GM12878 (cell line): Measurements from ENCODE around the gene KIF6. TPM values are rescaled to one million over a fixed set of nuclear protein-coding genes. Genes with fewer than 3 reads are reported as not detected.

ENCODE experiments used
- ATAC-seq: fragments of 200-7000 bp; cut with Tn5 transposase; 3 replicates; pipeline ENCODE4 v1.9.1; 2020; ENCODE audit warnings: mild to moderate bottlenecking, moderate library complexity
- BruUV-seq: library from RNA; stranded (reverse); fragments of 400-500 nt; replicated peaks from 2 replicates; lab custom pipeline; 2021; lab: Mats Ljungman, UMichigan
- CTCF ChIA-PET: fragments of 300-600 bp; sonication (Branson Sonifier 250); formaldehyde crosslinking; extraction: SDS; loops from one replicate; lab custom pipeline; 2021; ENCODE audit warnings: inconsistent platforms; lab: Yijun Ruan, JAX
- POLR2A ChIA-PET: fragments of 350-600 bp; formaldehyde crosslinking; extraction: SDS; loops from one replicate; lab custom pipeline; 2021; ENCODE audit warnings: inconsistent platforms; lab: Charles Lee
- RAD21 ChIA-PET: fragments of 300-600 bp; sonication (Branson Sonifier 250); formaldehyde crosslinking; loops from one replicate; lab custom pipeline; 2023; ENCODE audit warnings: antibody characterized with exemption; ENCODE audit not compliant: unreplicated experiment; lab: Charles Lee
- SMC1A ChIA-PET: fragments of 300-600 bp; sonication (Branson Sonifier 250); formaldehyde crosslinking; loops from one replicate; lab custom pipeline; 2023; ENCODE audit not compliant: unreplicated experiment, uncharacterized antibody; lab: Charles Lee
- DNase-seq: peaks from one replicate; pipeline ENCODE4 v3.0.0-alpha.2; 2011; ENCODE audit warnings: low read depth, low spot score
- FAIRE-seq: peaks from 3 replicates; lab custom pipeline; 2011; peaks lifted over from hg19 to GRCh38; lab: Jason Lieb, UNC
- H2AFZ ChIP-seq: 2 replicates; pipeline ENCODE4 v1.6.0; 2011; ENCODE audit warnings: low read depth, low read length, control low read depth; ENCODE audit not compliant: control insufficient read depth
- H3K27ac ChIP-seq: 2 replicates; pipeline ENCODE4 v1.5.1; 2011; ENCODE audit warnings: control low read depth; ENCODE audit not compliant: control insufficient read depth, insufficient read depth
- H3K27me3 ChIP-seq, 2 experiments: replicated peaks in 1 of 2; 2 replicates each; pipeline versions ENCODE4 v1.6.0 to v1.6.1; 2011; ENCODE audit warnings: low read length in 1 of 2; ENCODE audit not compliant: control insufficient read depth in 2 of 2, insufficient read depth in 2 of 2
- H3K36me3 ChIP-seq, 2 experiments: 2 replicates each; pipeline ENCODE4 v1.5.1; 2011; ENCODE audit warnings: low read length in 1 of 2; ENCODE audit not compliant: control insufficient read depth in 2 of 2, insufficient read depth in 2 of 2
- H3K4me1 ChIP-seq: 2 replicates; pipeline ENCODE4 v1.6.1; 2011; ENCODE audit warnings: mild to moderate bottlenecking, low read length, moderate library complexity, mixed read lengths; ENCODE audit not compliant: control insufficient read depth, insufficient read depth
- H3K4me2 ChIP-seq: 2 replicates; pipeline ENCODE4 v1.6.0; 2011; ENCODE audit warnings: control low read depth; ENCODE audit not compliant: control insufficient read depth, insufficient read depth
- H3K4me3 ChIP-seq: fragments of 200-600 bp; sonication (generic); 2 replicates; pipeline ENCODE4 v1.5.1; 2016
- H3K79me2 ChIP-seq: 2 replicates; pipeline ENCODE4 v1.6.0; 2011; ENCODE audit warnings: low read length; ENCODE audit not compliant: control insufficient read depth, insufficient read depth
- H3K9ac ChIP-seq: 2 replicates; pipeline ENCODE4 v1.8.0; 2011; ENCODE audit warnings: low read length, control low read depth, mixed read lengths; ENCODE audit not compliant: control insufficient read depth, insufficient read depth
- H3K9me3 ChIP-seq: replicated peaks from 3 replicates; pipeline ENCODE4 v1.5.1; 2011; ENCODE audit warnings: mild to moderate bottlenecking, low read length; ENCODE audit not compliant: control insufficient read depth, insufficient read depth
- H4K20me1 ChIP-seq: 2 replicates; pipeline ENCODE4 v1.6.0; 2011; ENCODE audit not compliant: control insufficient read depth, insufficient read depth
- BMI1 ChIP-seq: fragments of 450-650 bp; IDR thresholded peaks from 2 replicates; pipeline ENCODE4 v1.6.1; 2016; ENCODE audit warnings: mild to moderate bottlenecking, moderate library complexity, borderline replicate concordance
- BRCA1 ChIP-seq: IDR thresholded peaks from 2 replicates; pipeline ENCODE4 v1.6.1; 2011; ENCODE audit warnings: low read depth, low read length, improper control_type of control experiment
- EED ChIP-seq: sonication (generic); IDR thresholded peaks from 2 replicates; pipeline ENCODE4 v1.6.1; 2016; ENCODE audit warnings: antibody characterized with exemption, low read depth
- HCFC1 ChIP-seq: fragments of 150-350 bp; IDR thresholded peaks from 2 replicates; pipeline ENCODE4 v1.6.1; 2014; ENCODE audit warnings: low read length
- IRF4 ChIP-seq: IDR thresholded peaks from 2 replicates; pipeline ENCODE4 v1.6.1; 2011; ENCODE audit warnings: low read depth, low read length
- LARP7 ChIP-seq: fragments of 450-650 bp; IDR thresholded peaks from 2 replicates; pipeline ENCODE4 v1.6.1; 2017; ENCODE audit warnings: mild to moderate bottlenecking
- NFIC ChIP-seq: IDR thresholded peaks from 2 replicates; pipeline ENCODE4 v1.6.1; 2012; ENCODE audit warnings: low read depth, mild to moderate bottlenecking, inconsistent platforms, low read length, moderate library complexity
- PAX5 ChIP-seq: IDR thresholded peaks from 2 replicates; pipeline ENCODE4 v1.6.1; 2011; ENCODE audit warnings: low read depth, low read length, borderline replicate concordance
- PAX8 ChIP-seq: fragments of 450-650 bp; IDR thresholded peaks from 2 replicates; pipeline ENCODE4 v1.6.1; 2017; ENCODE audit warnings: mild to moderate bottlenecking, moderate library complexity
- RFX5 ChIP-seq: IDR thresholded peaks from 2 replicates; pipeline ENCODE4 v1.6.1; 2011; ENCODE audit warnings: low read depth, low read length, improper control_type of control experiment
- ZNF207 ChIP-seq: fragments of 450-650 bp; IDR thresholded peaks from 2 replicates; pipeline ENCODE4 v1.6.1; 2014; ENCODE audit warnings: antibody characterized with exemption, mild to moderate bottlenecking, borderline replicate concordance
- WGBS: methylation state at CpG from one replicate; pipeline ENCODE4 v1.1.6; 2016; ENCODE audit warnings: low lambda C conversion rate; ENCODE audit not compliant: insufficient replicate concordance, insufficient coverage; ENCODE audit errors: missing lambda C conversion rate; 5-methylcytosine and 5-hydroxymethylcytosine counted together
- in situ Hi-C: fragments of 300-500 bp; cut with MboI; formaldehyde crosslinking; loops from 9 replicates; pipeline ENCODE4 v1.14.3; 2018; ENCODE audit warnings: mixed read lengths
- intact Hi-C: fragments of 100-400 bp; cut with micrococcal nuclease; formaldehyde crosslinking; loops from one replicate; pipeline ENCODE4 v1.14.2; 2022; ENCODE audit not compliant: unreplicated experiment
- polyA plus RNA-seq, 11 experiments: library from polyadenylated mRNA; depleted of rRNA in 4 of 11; unstranded in 6 of 11; stranded (reverse) in 5 of 11; fragments of >200 nt; fragmentation: Nextera tagmentation in 4 of 11; fragmentation: Illumina TruSeq in 1 of 11; extraction: Ambion mirVana in 4 of 11; extraction: Trizol in 1 of 11; gene quantifications; 1 replicate in 1 of 11; 2 replicates in 10 of 11; pipeline versions ENCODE4 v1.2.1 to v1.2.3, GENCODE V29; 2011 to 2016; ENCODE audit warnings: inconsistent platforms in 2 of 11, missing spikeins in 2 of 11, low read depth in 1 of 11
- total RNA-seq, 4 experiments: library from RNA; depleted of rRNA in 3 of 4; stranded (reverse); fragments of >200 nt in 3 of 4; fragmentation: Illumina TruSeq in 1 of 4; extraction: Trizol in 1 of 4; gene quantifications; 2 replicates each; pipeline versions ENCODE4 v1.2.1 to v1.2.3, GENCODE V29; 2013 to 2021
- TF ChIP-seq, protein P1 (sequence below): IDR thresholded peaks from 2 replicates; pipeline ENCODE4 v1.6.1; 2012; ENCODE audit warnings: improper control_type of control experiment, low read depth, low read length; ENCODE audit not compliant: insufficient replicate concordance
- TF ChIP-seq, protein P2 (sequence below): fragments of 450-650 bp; IDR thresholded peaks from 2 replicates; pipeline ENCODE4 v1.6.1; 2017; ENCODE audit warnings: mild to moderate bottlenecking, moderate library complexity
- TF ChIP-seq, protein P3 (sequence below): IDR thresholded peaks from 2 replicates; pipeline ENCODE4 v1.6.1; 2012; ENCODE audit warnings: low read depth, low read length, improper control_type of control experiment

The KIF6 gene
- total and polyA plus RNA-seq, 10 of the 15 experiments (the other 5 are each of a cell fraction or from before 2014, with no cell fraction given) = 0.09 to 1.0 (median 0.28) TPM

DNA sequence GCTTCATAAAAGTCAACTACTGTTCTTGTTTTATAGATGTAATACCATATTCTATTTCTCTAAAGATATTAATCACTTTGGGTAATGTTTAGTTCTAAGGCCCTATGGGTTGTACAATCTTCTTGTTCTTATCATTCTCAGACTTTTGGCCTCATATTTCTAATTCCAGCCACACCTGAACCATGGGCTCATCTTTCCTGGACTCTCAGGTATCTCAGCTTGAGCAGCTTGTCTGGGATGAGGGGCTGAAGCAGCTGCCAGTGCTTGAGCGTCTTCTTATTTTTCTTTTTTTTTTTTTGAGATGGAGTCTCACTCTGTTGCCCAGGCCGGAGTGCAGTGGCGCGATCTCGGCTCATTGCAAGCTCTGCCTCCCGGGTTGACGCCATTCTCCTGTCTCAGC is 150.2 kb downstream of the KIF6 start (continued):
- TF ChIP-seq, protein P1, sequence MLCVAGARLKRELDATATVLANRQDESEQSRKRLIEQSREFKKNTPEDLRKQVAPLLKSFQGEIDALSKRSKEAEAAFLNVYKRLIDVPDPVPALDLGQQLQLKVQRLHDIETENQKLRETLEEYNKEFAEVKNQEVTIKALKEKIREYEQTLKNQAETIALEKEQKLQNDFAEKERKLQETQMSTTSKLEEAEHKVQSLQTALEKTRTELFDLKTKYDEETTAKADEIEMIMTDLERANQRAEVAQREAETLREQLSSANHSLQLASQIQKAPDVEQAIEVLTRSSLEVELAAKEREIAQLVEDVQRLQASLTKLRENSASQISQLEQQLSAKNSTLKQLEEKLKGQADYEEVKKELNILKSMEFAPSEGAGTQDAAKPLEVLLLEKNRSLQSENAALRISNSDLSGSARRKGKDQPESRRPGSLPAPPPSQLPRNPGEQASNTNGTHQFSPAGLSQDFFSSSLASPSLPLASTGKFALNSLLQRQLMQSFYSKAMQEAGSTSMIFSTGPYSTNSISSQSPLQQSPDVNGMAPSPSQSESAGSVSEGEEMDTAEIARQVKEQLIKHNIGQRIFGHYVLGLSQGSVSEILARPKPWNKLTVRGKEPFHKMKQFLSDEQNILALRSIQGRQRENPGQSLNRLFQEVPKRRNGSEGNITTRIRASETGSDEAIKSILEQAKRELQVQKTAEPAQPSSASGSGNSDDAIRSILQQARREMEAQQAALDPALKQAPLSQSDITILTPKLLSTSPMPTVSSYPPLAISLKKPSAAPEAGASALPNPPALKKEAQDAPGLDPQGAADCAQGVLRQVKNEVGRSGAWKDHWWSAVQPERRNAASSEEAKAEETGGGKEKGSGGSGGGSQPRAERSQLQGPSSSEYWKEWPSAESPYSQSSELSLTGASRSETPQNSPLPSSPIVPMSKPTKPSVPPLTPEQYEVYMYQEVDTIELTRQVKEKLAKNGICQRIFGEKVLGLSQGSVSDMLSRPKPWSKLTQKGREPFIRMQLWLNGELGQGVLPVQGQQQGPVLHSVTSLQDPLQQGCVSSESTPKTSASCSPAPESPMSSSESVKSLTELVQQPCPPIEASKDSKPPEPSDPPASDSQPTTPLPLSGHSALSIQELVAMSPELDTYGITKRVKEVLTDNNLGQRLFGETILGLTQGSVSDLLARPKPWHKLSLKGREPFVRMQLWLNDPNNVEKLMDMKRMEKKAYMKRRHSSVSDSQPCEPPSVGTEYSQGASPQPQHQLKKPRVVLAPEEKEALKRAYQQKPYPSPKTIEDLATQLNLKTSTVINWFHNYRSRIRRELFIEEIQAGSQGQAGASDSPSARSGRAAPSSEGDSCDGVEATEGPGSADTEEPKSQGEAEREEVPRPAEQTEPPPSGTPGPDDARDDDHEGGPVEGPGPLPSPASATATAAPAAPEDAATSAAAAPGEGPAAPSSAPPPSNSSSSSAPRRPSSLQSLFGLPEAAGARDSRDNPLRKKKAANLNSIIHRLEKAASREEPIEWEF = no peak
- TF ChIP-seq EED = no peak
- no peak for TF ChIP-seq PAX5
- no peak for TF ChIP-seq IRF4
- TF ChIP-seq PAX8 = no peak
- TF ChIP-seq BRCA1 = no peak

DNA sequence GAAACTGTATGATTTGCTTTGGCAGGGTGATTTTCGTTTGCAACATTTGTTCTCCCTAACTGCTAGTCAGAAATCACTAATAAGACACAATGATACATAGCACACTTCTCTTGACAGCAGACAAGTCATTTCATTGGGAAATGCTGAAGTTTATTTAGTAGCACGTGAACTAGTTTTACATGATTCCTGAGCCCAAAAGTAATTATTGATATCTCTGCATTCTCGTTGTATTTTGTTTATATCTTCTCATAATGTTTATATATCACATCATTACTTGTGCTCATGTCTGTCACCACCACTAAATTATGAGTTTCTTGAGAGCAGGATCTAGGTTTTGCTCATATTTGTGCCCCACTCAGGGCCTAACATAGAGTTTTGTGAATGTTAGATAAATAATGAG is 151.7 kb downstream of the KIF6 start:
- no peaks in the 10 kb centered on the region for H3K27me3 ChIP-seq
- ChIA-PET POLR2A (no interaction called here), SMC1A (interaction anchor here (1.1 kb wide), 1 partner anchor 10 kb away, joined by 3 read pairs; no protein-coding TSS in a partner anchor), RAD21 (no interaction called here), CTCF (no interaction called here)
- H3K9me3 ChIP-seq = no peaks in the 10 kb centered on the region
- no peaks in the 10 kb centered on the region for H3K4me1 ChIP-seq
- no TSS peak for BruUV-seq
- in situ Hi-C loops = no loop called here
- intact Hi-C loops = no loop called here
- FAIRE-seq = no peak
- H3K4me3 ChIP-seq = no peak overlapping the region
- no peak overlapping the region for H3K27ac ChIP-seq
- H2AFZ ChIP-seq = no peak overlapping the region
- no peak for DNase-seq
- no peaks in the 10 kb centered on the region for H3K79me2 ChIP-seq
- 2% methylated on average over 3 of the region's 3 CpGs for WGBS
- no peak overlapping the region for H3K9ac ChIP-seq
- H3K36me3 ChIP-seq = no peaks in the 10 kb centered on the region
- H4K20me1 ChIP-seq = 0 out of 2 replicates have a peak, but pooled peaks cover 2% of the 10 kb centered on the region
- ATAC-seq = no peak
- H3K4me2 ChIP-seq = no peak overlapping the region
- no peak for TF ChIP-seq RFX5
- TF ChIP-seq ZNF207 = no peak
- TF ChIP-seq, protein P2, sequence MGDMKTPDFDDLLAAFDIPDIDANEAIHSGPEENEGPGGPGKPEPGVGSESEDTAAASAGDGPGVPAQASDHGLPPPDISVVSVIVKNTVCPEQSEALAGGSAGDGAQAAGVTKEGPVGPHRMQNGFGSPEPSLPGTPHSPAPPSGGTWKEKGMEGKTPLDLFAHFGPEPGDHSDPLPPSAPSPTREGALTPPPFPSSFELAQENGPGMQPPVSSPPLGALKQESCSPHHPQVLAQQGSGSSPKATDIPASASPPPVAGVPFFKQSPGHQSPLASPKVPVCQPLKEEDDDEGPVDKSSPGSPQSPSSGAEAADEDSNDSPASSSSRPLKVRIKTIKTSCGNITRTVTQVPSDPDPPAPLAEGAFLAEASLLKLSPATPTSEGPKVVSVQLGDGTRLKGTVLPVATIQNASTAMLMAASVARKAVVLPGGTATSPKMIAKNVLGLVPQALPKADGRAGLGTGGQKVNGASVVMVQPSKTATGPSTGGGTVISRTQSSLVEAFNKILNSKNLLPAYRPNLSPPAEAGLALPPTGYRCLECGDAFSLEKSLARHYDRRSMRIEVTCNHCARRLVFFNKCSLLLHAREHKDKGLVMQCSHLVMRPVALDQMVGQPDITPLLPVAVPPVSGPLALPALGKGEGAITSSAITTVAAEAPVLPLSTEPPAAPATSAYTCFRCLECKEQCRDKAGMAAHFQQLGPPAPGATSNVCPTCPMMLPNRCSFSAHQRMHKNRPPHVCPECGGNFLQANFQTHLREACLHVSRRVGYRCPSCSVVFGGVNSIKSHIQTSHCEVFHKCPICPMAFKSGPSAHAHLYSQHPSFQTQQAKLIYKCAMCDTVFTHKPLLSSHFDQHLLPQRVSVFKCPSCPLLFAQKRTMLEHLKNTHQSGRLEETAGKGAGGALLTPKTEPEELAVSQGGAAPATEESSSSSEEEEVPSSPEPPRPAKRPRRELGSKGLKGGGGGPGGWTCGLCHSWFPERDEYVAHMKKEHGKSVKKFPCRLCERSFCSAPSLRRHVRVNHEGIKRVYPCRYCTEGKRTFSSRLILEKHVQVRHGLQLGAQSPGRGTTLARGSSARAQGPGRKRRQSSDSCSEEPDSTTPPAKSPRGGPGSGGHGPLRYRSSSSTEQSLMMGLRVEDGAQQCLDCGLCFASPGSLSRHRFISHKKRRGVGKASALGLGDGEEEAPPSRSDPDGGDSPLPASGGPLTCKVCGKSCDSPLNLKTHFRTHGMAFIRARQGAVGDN = no peak
- no peak for TF ChIP-seq HCFC1
- no peak for TF ChIP-seq NFIC
- TF ChIP-seq, protein P3, sequence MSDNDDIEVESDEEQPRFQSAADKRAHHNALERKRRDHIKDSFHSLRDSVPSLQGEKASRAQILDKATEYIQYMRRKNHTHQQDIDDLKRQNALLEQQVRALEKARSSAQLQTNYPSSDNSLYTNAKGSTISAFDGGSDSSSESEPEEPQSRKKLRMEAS = no peak
- no peak for TF ChIP-seq BMI1
- no peak for TF ChIP-seq LARP7
